H1 (cell line): ENCODE data around the gene IBSP. TPM values are rescaled to one million over a fixed set of nuclear protein-coding genes. Genes with fewer than 3 reads are reported as not detected.

ENCODE experiments used
- KDM1A ChIP-seq: fragments of 200-600, 300-600 bp; sonication (generic); IDR thresholded peaks from 2 replicates; pipeline ENCODE4 v1.7.1; 2016; ENCODE audit warnings: mild to moderate bottlenecking, low read length, borderline replicate concordance
- POLR2AphosphoS5 ChIP-seq: IDR thresholded peaks from 2 replicates; pipeline ENCODE4 v1.6.1; 2011; ENCODE audit warnings: low read depth, low read length
- polyA plus RNA-seq, 7 experiments: library from polyadenylated mRNA; depleted of rRNA in 3 of 7; stranded (reverse) in 5 of 7; unstranded in 2 of 7; fragments of >200 nt in 5 of 7; fragments of 200-250 nt in 2 of 7; gene quantifications; 1 replicate in 5 of 7; 2 replicates in 1 of 7; 4 replicates in 1 of 7; pipeline versions ENCODE4 v1.2.1 to v1.2.3, GENCODE V29; 2011 to 2013; ENCODE audit warnings: missing spikeins in 2 of 7, mixed read lengths in 2 of 7
- total RNA-seq: library from RNA; stranded (reverse); fragmentation: NEBNext Ultra II Directional; extraction: Animal tissue kit (Norgen Biotek cat#: 25700); gene quantifications from 2 replicates; pipeline ENCODE4 v1.2.1, GENCODE V29; 2021

The IBSP gene
- total and polyA plus RNA-seq, 2 of the 8 experiments (the other 6 are each of a cell fraction or from before 2014, with no cell fraction given), result not detected

DNA sequence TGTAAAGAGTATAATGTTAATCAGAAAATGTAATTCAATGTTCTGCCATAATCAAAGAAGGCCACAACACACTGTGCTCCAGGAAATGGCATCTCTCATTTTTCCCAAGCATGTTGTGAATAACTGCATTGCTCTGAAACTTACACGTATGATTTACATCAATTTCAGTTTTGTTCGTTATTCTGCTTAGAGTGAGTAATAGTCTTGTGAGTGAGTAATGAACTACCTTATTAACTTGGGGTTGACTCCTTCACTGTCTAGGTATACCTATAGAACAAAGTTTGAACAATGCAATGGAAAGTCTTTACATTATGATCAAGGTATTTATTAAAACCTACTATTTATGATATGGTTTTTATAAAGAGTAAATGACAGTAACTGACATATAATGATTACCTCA, 17.8 kb upstream of the IBSP start (continued):
- TF ChIP-seq KDM1A, result no peak
- TF ChIP-seq POLR2AphosphoS5, result no peak
